ENCODE measurements around the gene FUBP3.

FUBP3 gene

GRCh38 chr9:130634801-130635200 is 55.4 kb downstream of the FUBP3 start:
- no peak for DNase-seq

GRCh38 chr9:130635306-130635705 is 55.9 kb downstream of the FUBP3 start:
- no peak for DNase-seq

GRCh38 chr9:130635721-130636647 is 56.6 kb downstream of the FUBP3 start:
- no peak for DNase-seq

GRCh38 chr9:130636648-130637020 is 57.3 kb downstream of the FUBP3 start:
- DNase-seq: no peak

- no peak for DNase-seq
Observed at GRCh38 chr9:130638284-130639123, 59.1 kb downstream of the FUBP3 start.

- DNase-seq: no peak
Observed at GRCh38 chr9:130639124-130639765, 59.9 kb downstream of the FUBP3 start.

- no peak for DNase-seq
Observed at GRCh38 chr9:130639866-130640555, 60.6 kb downstream of the FUBP3 start.

GRCh38 chr9:130640681-130641080 is 61.3 kb downstream of the FUBP3 start:
- DNase-seq: no peak

- DNase-seq: no peak
Observed at GRCh38 chr9:130642926-130643325, 63.5 kb downstream of the FUBP3 start.

- no peak for DNase-seq
Observed at GRCh38 chr9:130651221-130651620, 71.8 kb downstream of the FUBP3 start.

- DNase-seq: no peak
Observed at GRCh38 chr9:130651752-130652151, 72.4 kb downstream of the FUBP3 start.

- DNase-seq: no peak
Observed at GRCh38 chr9:130654879-130655278, 75.5 kb downstream of the FUBP3 start.

GRCh38 chr9:130658893-130659698 is 79.7 kb downstream of the FUBP3 start:
- no peak for DNase-seq

- DNase-seq: no peak
Observed at GRCh38 chr9:130659699-130660248, 80.4 kb downstream of the FUBP3 start.

GRCh38 chr9:130660326-130660682 is 80.9 kb downstream of the FUBP3 start:
- no peak for DNase-seq

GRCh38 chr9:130660683-130661450 is 81.5 kb downstream of the FUBP3 start:
- no peak for DNase-seq

- DNase-seq: no peak
Observed at GRCh38 chr9:130661451-130662098, 82.2 kb downstream of the FUBP3 start.

- DNase-seq: no peak
Observed at GRCh38 chr9:130662099-130662969, 83.0 kb downstream of the FUBP3 start.

- no peak for DNase-seq
Observed at GRCh38 chr9:130662970-130663257, 83.5 kb downstream of the FUBP3 start.

Data from CD4-positive, alpha-beta T cell treated with Interferon gamma for 1 hour (primary cell).